ENCODE measurements around the gene TXNDC8.

Gene TXNDC8

DNA sequence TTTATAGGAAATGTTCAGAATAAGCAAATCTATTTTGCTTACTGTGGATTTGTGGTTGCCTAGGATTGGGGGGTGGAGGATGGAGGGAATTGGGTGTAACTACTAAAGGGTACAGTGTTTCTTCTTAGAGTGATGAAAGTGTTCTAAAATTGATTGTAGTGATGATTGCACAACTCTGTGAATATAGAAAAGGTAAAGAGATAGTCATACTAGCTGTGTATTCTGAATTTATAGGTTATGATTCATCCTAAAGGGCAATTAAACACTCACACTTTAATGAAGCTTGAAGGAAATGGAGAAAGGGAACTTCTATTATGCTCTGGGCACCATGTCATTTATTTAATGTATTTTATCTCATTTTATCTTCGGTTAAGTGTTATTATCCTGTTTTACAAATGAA lies 9.9 kb downstream of the TXNDC8 start:
- TF ChIP-seq, protein P1, sequence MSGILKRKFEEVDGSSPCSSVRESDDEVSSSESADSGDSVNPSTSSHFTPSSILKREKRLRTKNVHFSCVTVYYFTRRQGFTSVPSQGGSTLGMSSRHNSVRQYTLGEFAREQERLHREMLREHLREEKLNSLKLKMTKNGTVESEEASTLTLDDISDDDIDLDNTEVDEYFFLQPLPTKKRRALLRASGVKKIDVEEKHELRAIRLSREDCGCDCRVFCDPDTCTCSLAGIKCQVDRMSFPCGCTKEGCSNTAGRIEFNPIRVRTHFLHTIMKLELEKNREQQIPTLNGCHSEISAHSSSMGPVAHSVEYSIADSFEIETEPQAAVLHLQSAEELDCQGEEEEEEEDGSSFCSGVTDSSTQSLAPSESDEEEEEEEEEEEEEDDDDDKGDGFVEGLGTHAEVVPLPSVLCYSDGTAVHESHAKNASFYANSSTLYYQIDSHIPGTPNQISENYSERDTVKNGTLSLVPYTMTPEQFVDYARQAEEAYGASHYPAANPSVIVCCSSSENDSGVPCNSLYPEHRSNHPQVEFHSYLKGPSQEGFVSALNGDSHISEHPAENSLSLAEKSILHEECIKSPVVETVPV (CRISPR knock-in tag; IDR thresholded peaks at IDR 0.05): no peak
- TF ChIP-seq TOX (CRISPR knock-in tag; IDR thresholded peaks at IDR 0.05; ENCODE audit: borderline replicate concordance) (no peak), OSR1 (CRISPR knock-in tag; IDR thresholded peaks at IDR 0.05) (no peak), SNAI2 (CRISPR knock-in tag; IDR thresholded peaks at IDR 0.05) (no peak), GLIS3 (CRISPR knock-in tag; IDR thresholded peaks at IDR 0.05) (no peak), ZFP3 (CRISPR knock-in tag; IDR thresholded peaks at IDR 0.05) (no peak), ZNF70 (CRISPR knock-in tag; IDR thresholded peaks at IDR 0.05) (no peak)
- no peak for ATAC-seq

DNA sequence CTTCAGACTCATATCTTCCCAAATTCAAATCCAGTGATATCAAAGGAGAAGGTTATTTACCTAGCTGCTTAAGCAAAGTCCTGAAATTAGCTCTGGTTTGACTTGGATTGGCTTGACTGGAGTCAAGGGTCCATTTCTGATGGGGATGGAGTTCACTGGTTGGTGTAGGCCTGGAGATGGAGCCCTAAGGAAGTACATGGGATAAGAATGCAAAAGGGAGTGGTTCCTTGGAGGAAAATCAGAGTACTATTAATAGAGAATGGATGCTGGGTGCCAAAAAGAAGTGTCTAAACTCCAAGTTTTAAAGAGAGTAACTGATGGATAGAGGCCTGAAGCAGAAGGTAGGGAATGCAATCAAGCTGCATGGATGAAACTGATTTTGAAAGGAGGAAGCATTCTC lies 13.8 kb downstream of the TXNDC8 start:
- no peak for ATAC-seq
- TF ChIP-seq ZNF70 (CRISPR knock-in tag; IDR thresholded peaks at IDR 0.05) (no peak), OSR1 (CRISPR knock-in tag; IDR thresholded peaks at IDR 0.05) (no peak), ZFP30 (CRISPR knock-in tag; IDR thresholded peaks at IDR 0.05) (no peak), CREB5 (CRISPR knock-in tag; IDR thresholded peaks at IDR 0.05; ENCODE audit: low read depth) (no peak), ZFP3 (CRISPR knock-in tag; IDR thresholded peaks at IDR 0.05) (no peak), TOX (CRISPR knock-in tag; IDR thresholded peaks at IDR 0.05; ENCODE audit: borderline replicate concordance) (no peak), CSDC2 (CRISPR knock-in tag; IDR thresholded peaks at IDR 0.05) (no peak), ESRRG (CRISPR knock-in tag; IDR thresholded peaks at IDR 0.05) (no peak), RARB (CRISPR knock-in tag; IDR thresholded peaks at IDR 0.05) (no peak), GLIS3 (CRISPR knock-in tag; IDR thresholded peaks at IDR 0.05) (no peak), PPARA (CRISPR knock-in tag; IDR thresholded peaks at IDR 0.05; ENCODE audit: borderline replicate concordance) (no peak), ISL1 (CRISPR knock-in tag; IDR thresholded peaks at IDR 0.05) (no peak), ZC3H10 (CRISPR knock-in tag; IDR thresholded peaks at IDR 0.05) (no peak)
- TF ChIP-seq, protein P2, sequence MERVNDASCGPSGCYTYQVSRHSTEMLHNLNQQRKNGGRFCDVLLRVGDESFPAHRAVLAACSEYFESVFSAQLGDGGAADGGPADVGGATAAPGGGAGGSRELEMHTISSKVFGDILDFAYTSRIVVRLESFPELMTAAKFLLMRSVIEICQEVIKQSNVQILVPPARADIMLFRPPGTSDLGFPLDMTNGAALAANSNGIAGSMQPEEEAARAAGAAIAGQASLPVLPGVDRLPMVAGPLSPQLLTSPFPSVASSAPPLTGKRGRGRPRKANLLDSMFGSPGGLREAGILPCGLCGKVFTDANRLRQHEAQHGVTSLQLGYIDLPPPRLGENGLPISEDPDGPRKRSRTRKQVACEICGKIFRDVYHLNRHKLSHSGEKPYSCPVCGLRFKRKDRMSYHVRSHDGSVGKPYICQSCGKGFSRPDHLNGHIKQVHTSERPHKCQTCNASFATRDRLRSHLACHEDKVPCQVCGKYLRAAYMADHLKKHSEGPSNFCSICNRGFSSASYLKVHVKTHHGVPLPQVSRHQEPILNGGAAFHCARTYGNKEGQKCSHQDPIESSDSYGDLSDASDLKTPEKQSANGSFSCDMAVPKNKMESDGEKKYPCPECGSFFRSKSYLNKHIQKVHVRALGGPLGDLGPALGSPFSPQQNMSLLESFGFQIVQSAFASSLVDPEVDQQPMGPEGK (CRISPR knock-in tag; IDR thresholded peaks at IDR 0.05; ENCODE audit: borderline replicate concordance): no peak
- TF ChIP-seq, protein P1 (CRISPR knock-in tag; IDR thresholded peaks at IDR 0.05): no peak

DNA sequence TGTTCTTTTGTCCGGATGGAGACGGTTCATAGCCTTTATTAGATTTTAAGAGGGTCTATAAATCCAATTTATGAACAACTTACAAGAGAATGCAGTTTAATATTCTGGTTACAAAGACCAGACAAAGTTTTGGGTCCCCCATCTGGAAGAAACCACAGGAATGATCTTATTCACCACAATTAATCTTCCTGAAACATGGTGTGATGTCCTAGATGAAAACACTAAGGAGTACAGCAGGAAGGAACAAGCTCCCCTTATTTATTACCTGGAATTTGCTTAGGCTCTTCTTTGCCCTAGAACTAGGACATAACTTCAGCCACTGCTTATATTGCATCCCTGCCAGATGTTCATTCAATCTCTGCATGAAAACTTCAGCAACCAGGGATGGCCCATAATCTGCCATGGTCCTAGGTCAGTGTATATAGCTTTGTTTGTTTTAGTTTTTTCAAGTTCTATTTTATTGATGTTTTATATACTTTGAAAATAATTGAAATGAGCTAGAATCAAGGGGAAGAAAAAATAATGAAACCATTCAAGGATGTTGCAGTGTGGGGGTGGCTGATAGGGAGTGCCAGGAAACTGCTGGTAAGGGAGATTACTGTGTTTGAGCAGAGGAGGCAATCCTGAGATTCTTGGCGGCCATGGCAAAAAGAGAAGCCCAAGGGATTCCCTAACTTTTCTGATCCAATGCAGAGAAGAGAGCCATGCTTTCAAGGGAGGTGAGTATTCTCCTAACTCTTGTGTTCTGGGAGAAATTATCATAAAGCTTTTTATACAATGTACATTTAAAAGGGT lies 16.8 kb downstream of the TXNDC8 start:
- no peak for ATAC-seq
- no peak for TF ChIP-seq CSDC2 (CRISPR knock-in tag; IDR thresholded peaks at IDR 0.05)
- TF ChIP-seq POU6F1 (CRISPR knock-in tag; IDR thresholded peaks at IDR 0.05; ENCODE audit: borderline replicate concordance, low read depth): no peak
- TF ChIP-seq CREB5 (CRISPR knock-in tag; IDR thresholded peaks at IDR 0.05; ENCODE audit: low read depth): no peak
- no peak for TF ChIP-seq RARB (CRISPR knock-in tag; IDR thresholded peaks at IDR 0.05)
- no peak for TF ChIP-seq ZNF70 (CRISPR knock-in tag; IDR thresholded peaks at IDR 0.05)
- no peak for TF ChIP-seq ZC3H10 (CRISPR knock-in tag; IDR thresholded peaks at IDR 0.05)
- no peak for TF ChIP-seq ZNF8 (CRISPR knock-in tag; IDR thresholded peaks at IDR 0.05)
- TF ChIP-seq GLIS3 (CRISPR knock-in tag; IDR thresholded peaks at IDR 0.05): no peak
- no peak for TF ChIP-seq TOX (CRISPR knock-in tag; IDR thresholded peaks at IDR 0.05; ENCODE audit: borderline replicate concordance)
- TF ChIP-seq SNAI2 (CRISPR knock-in tag; IDR thresholded peaks at IDR 0.05): no peak
